Activated CD8-positive, alpha-beta memory T cell treated with anti-CD3 and anti-CD28 coated beads for 48 hours (primary cell): Measurements from ENCODE around the gene SRP68.
"Not testable (repeated sequence)": the region's sequence is repeated elsewhere in the genome, so short reads cannot be mapped to it uniquely, and the experiment has no call there.

ENCODE experiments used
- DNase-seq, 3 experiments: peaks; one replicate each; pipeline ENCODE4 v3.0.0-alpha.2; 2020; ENCODE audit warnings: low read depth in 2 of 3, low spot score in 2 of 3

The SRP68 gene

GRCh38 chr17:76046064-76046463, 26.3 kb downstream of the SRP68 start:
- no peak for DNase-seq

GRCh38 chr17:76044475-76045007, 27.8 kb downstream of the SRP68 start:
- not testable (repeated sequence) for DNase-seq

GRCh38 chr17:76042868-76043267, 29.4 kb downstream of the SRP68 start:
- not testable (repeated sequence) for DNase-seq

- DNase-seq, result no peak
Observed at GRCh38 chr17:76040376-76040775, 31.9 kb downstream of the SRP68 start.

- DNase-seq, result no peak
Observed at GRCh38 chr17:76039121-76039520, 33.2 kb downstream of the SRP68 start.

GRCh38 chr17:76038050-76038449, 34.3 kb downstream of the SRP68 start:
- no peak for DNase-seq

- no peak for DNase-seq
Observed at GRCh38 chr17:76036497-76037261, 35.6 kb downstream of the SRP68 start.

- DNase-seq, result no peak
Observed at GRCh38 chr17:76034428-76035350, 37.6 kb downstream of the SRP68 start.

GRCh38 chr17:76033139-76033538, 39.2 kb downstream of the SRP68 start:
- no peak for DNase-seq

GRCh38 chr17:76032780-76033108, 39.6 kb downstream of the SRP68 start:
- DNase-seq, result no peak

GRCh38 chr17:76032073-76032779, 40.1 kb downstream of the SRP68 start:
- no peak for DNase-seq

GRCh38 chr17:76027159-76027839, 45.0 kb downstream of the SRP68 start, which contains the start of gene EVPL:
Gene EVPL (minus strand): TSS chr17:76027306. CDS start chr17:76027198, 108 bp downstream.
- DNase-seq, result no peak

- no peak for DNase-seq
Observed at GRCh38 chr17:76026714-76027158, 45.6 kb downstream of the SRP68 start.

- no peak for DNase-seq
Observed at GRCh38 chr17:76025294-76025693, 47.0 kb downstream of the SRP68 start.

- no peak for DNase-seq
Observed at GRCh38 chr17:76024353-76024752, 48.0 kb downstream of the SRP68 start.

GRCh38 chr17:76023900-76024237, 48.4 kb downstream of the SRP68 start:
- no peak for DNase-seq

- no peak for DNase-seq
Observed at GRCh38 chr17:76022973-76023899, 49.1 kb downstream of the SRP68 start.

GRCh38 chr17:76022285-76022684, 50.0 kb downstream of the SRP68 start:
- DNase-seq, result no peak

- no peak for DNase-seq
Observed at GRCh38 chr17:76019833-76020467, 52.4 kb downstream of the SRP68 start.
